B cell (primary cell): ENCODE results near the gene ATAD2B. TPM values are rescaled to one million over a fixed set of nuclear protein-coding genes. Genes with fewer than 3 reads are reported as not detected.

Experiments
- ATAC-seq: fragments of 200-7000 bp; cut with Tn5 transposase; one replicate; pipeline ENCODE4 v1.10.0; 2021; ENCODE audit warnings: low read depth, mild to moderate bottlenecking, moderate number of reproducible peaks, moderate library complexity
- CTCF ChIA-PET: fragments of 350-600 bp; sonication (Branson Sonifier 250); formaldehyde crosslinking; loops from one replicate; lab custom pipeline; 2021; ENCODE audit warnings: antibody characterized with exemption, inconsistent platforms; lab: Charles Lee
- POLR2A ChIA-PET: fragments of 350-600 bp; sonication (Branson Sonifier 250); formaldehyde crosslinking; loops from one replicate; lab custom pipeline; 2021; ENCODE audit warnings: antibody characterized with exemption; lab: Charles Lee
- DNase-seq: peaks from one replicate; pipeline ENCODE4 v3.0.0; 2013
- H2AFZ ChIP-seq: 2 replicates; pipeline ENCODE4 v1.6.1; 2012; ENCODE audit warnings: mild to moderate bottlenecking, low read depth, low read length; ENCODE audit not compliant: insufficient read depth, poor library complexity, severe bottlenecking
- H3K27ac ChIP-seq, 2 donors: 1 replicate in 1 of 2; 2 replicates in 1 of 2; pipeline ENCODE4 v1.5.1; 2012 to 2013; ENCODE audit warnings: low read length in 2 of 2, mild to moderate bottlenecking in 2 of 2, moderate library complexity in 1 of 2
- H3K27me3 ChIP-seq, 4 experiments: fragments of 200-600 bp in 1 of 4; sonication (generic) in 1 of 4; replicated peaks in 1 of 4; 1 replicate in 2 of 4; 2 replicates in 2 of 4; pipeline versions ENCODE4 v1.6.1 to v1.7.0; 2013 to 2016; ENCODE audit warnings: low read length in 3 of 4, mild to moderate bottlenecking in 2 of 4, mixed read lengths in 1 of 4, moderate library complexity in 1 of 4; ENCODE audit not compliant: insufficient read depth in 4 of 4, control insufficient read depth in 3 of 4; ENCODE audit errors: control extremely low read depth in 1 of 4
- H3K36me3 ChIP-seq, 2 experiments: replicated peaks in 1 of 2; 1 replicate in 1 of 2; 2 replicates in 1 of 2; pipeline versions ENCODE4 v1.6.1 to v1.7.1; 2013; ENCODE audit warnings: low read length in 1 of 2; ENCODE audit not compliant: insufficient read depth in 2 of 2, control insufficient read depth in 1 of 2; ENCODE audit errors: control extremely low read depth in 1 of 2, extremely low read depth in 1 of 2
- H3K4me1 ChIP-seq, 2 donors: fragments of 200-600 bp in 1 of 2; sonication (generic) in 1 of 2; 1 replicate in 1 of 2; 2 replicates in 1 of 2; pipeline versions ENCODE4 v1.5.1 to v1.6.1; 2013 to 2017; ENCODE audit warnings: low read length in 2 of 2; ENCODE audit not compliant: control insufficient read depth in 2 of 2, insufficient read depth in 2 of 2
- H3K4me2 ChIP-seq: replicated peaks from 2 replicates; pipeline ENCODE3; 2012; ENCODE audit warnings: mild to moderate bottlenecking, low read depth, low read length; ENCODE audit not compliant: poor library complexity, severe bottlenecking
- H3K4me3 ChIP-seq, 5 experiments: fragments of 200-600 bp in 1 of 5; sonication (generic) in 1 of 5; 1 replicate in 3 of 5; 2 replicates in 2 of 5; pipeline versions ENCODE4 v1.5.1 to v1.7.0; 2011 to 2016; ENCODE audit warnings: low read length in 4 of 5, mild to moderate bottlenecking in 4 of 5, low read depth in 2 of 5, control low read depth in 1 of 5, moderate library complexity in 1 of 5; ENCODE audit not compliant: insufficient read depth in 1 of 5; ENCODE audit errors: control extremely low read depth in 1 of 5, extremely low read depth in 1 of 5
- H3K79me2 ChIP-seq: fragments of 200-600 bp; sonication (generic); one replicate; pipeline ENCODE4 v1.6.0; 2016; ENCODE audit warnings: low read length; ENCODE audit not compliant: control insufficient read depth, insufficient read depth
- H3K9ac ChIP-seq: fragments of 200-600 bp; sonication (generic); 2 replicates; pipeline ENCODE4 v1.6.1; 2017; ENCODE audit warnings: mild to moderate bottlenecking, low read length, moderate library complexity
- H3K9me3 ChIP-seq, 3 donors: one replicate each; pipeline versions ENCODE4 v1.6.1 to v1.7.1; 2013; ENCODE audit warnings: low read length in 2 of 3; ENCODE audit not compliant: control insufficient read depth in 2 of 3, insufficient read depth in 1 of 3; ENCODE audit errors: control extremely low read depth in 1 of 3
- H4K20me1 ChIP-seq: 2 replicates; pipeline ENCODE4 v1.6.0; 2012; ENCODE audit warnings: mild to moderate bottlenecking, low read length; ENCODE audit not compliant: insufficient read depth, control insufficient read depth, poor library complexity, severe bottlenecking
- H3K27ac Mint-ChIP-seq: one replicate; pipeline ENCODE4 v1.8.0; 2021; ENCODE audit warnings: mixed read lengths
- H3K27me3 Mint-ChIP-seq: one replicate; pipeline ENCODE4 v1.8.0; 2021; ENCODE audit warnings: mixed read lengths
- H3K4me1 Mint-ChIP-seq: one replicate; pipeline ENCODE4 v1.8.0; 2021; ENCODE audit warnings: mixed read lengths
- H3K4me3 Mint-ChIP-seq: one replicate; pipeline ENCODE4 v1.8.0; 2021; ENCODE audit warnings: mixed read lengths
- H3K9me3 Mint-ChIP-seq: one replicate; pipeline ENCODE4 v1.8.0; 2022; ENCODE audit warnings: mixed read lengths; ENCODE audit not compliant: insufficient read depth
- CTCF ChIP-seq: fragments of 200-600 bp; IDR thresholded peaks from one replicate; pipeline ENCODE4 v1.8.0; 2022; ENCODE audit warnings: antibody characterized with exemption, mild to moderate bottlenecking
- EZH2 ChIP-seq: IDR thresholded peaks from 2 replicates; pipeline ENCODE4 v1.6.1; 2012; ENCODE audit warnings: borderline replicate concordance, low read depth, mild to moderate bottlenecking, moderate library complexity, low read length; ENCODE audit not compliant: insufficient read depth, poor library complexity, severe bottlenecking
- WGBS: methylation state at CpG from one replicate; pipeline ENCODE4 v1.1.5; 2013; ENCODE audit warnings: missing lambda C conversion rate; ENCODE audit not compliant: insufficient coverage; 5-methylcytosine and 5-hydroxymethylcytosine counted together
- intact Hi-C: fragments of 100-400 bp; cut with micrococcal nuclease; formaldehyde crosslinking; loops from one replicate; pipeline ENCODE4 v1.10.0; 2022
- polyA plus RNA-seq: library from polyadenylated mRNA; depleted of rRNA; stranded (reverse); fragments of >200 nt; gene quantifications from 2 replicates; pipeline ENCODE4 v1.2.3, GENCODE V29; 2012
- total RNA-seq, 2 donors: library from RNA; stranded (reverse); fragments of 120-200 nt in 1 of 2; gene quantifications; 1 replicate in 1 of 2; 2 replicates in 1 of 2; pipeline versions ENCODE4 v1.2.3 to v1.2.4, GENCODE V29; 2013 to 2022

The ATAD2B gene
- total and polyA plus RNA-seq, 2 donors (not counting 1 experiment from before 2014, with no cell fraction given), result 5.1 to 90.8 TPM

GRCh38 chr2:23718931-23719700 is 207.8 kb downstream of the ATAD2B start:
- Mint-ChIP-seq H3K4me3 (no peak overlapping the region), H3K27me3 (no peaks in the 10 kb centered on the region), H3K9me3 (peaks cover 9% of the 10 kb centered on the region), H3K27ac (no peak overlapping the region), H3K4me1 (peaks cover 9% of the 10 kb centered on the region)
- no peak for TF ChIP-seq EZH2
- TF ChIP-seq CTCF, result no peak
- Histone ChIP-seq H3K4me3 (no peak overlapping the region), H3K9ac (no peak overlapping the region), H2AFZ (no peak overlapping the region), H3K4me2 (no peak overlapping the region), H3K79me2 (peaks cover 7% of the 10 kb centered on the region), H3K4me1 (no peaks in the 10 kb centered on the region), H3K27ac (no peak overlapping the region), H4K20me1 (no peaks in the 10 kb centered on the region), H3K9me3 (peaks cover 4 to 18% (median 17%) of the 10 kb centered on the region in 3 donors), H3K36me3 (peaks cover 8 to 31% of the 10 kb centered on the region in 2 experiments), H3K27me3 (no peaks in the 10 kb centered on the region)
- intact Hi-C loops, result no loop called here
- ATAC-seq (no peak), DNase-seq (no peak)
- POLR2A ChIA-PET, result no interaction called here
- 96% methylated on average over 2 of the region's 4 CpGs for WGBS
- CTCF ChIA-PET, result interaction anchor here (1.1 kb wide), 1 partner anchor 29 kb away, joined by 3 read pairs; no protein-coding TSS in a partner anchor

- Histone ChIP-seq H3K9ac (no peak overlapping the region), H3K4me2 (no peak overlapping the region), H3K79me2 (no peaks in the 10 kb centered on the region), H3K9me3 (no peaks in the 10 kb centered on the region), H3K4me1 (no peaks in the 10 kb centered on the region), H3K36me3 (peaks cover 3 to 10% of the 10 kb centered on the region in 2 experiments), H3K27ac (no peak overlapping the region), H3K27me3 (no peaks in the 10 kb centered on the region), H2AFZ (no peak overlapping the region), H3K4me3 (no peak overlapping the region), H4K20me1 (no peaks in the 10 kb centered on the region)
- intact Hi-C loops, result no loop called here
- no peak for ATAC-seq
- no peak for DNase-seq
- H3K4me3 Mint-ChIP-seq, result no peak overlapping the region
- WGBS, result 100% methylated on average over 5 of the region's 5 CpGs
- peaks cover 7% of the 10 kb centered on the region for H3K4me1 Mint-ChIP-seq
- ChIA-PET POLR2A (no interaction called here), CTCF (no interaction called here)
- H3K9me3 Mint-ChIP-seq, result no peaks in the 10 kb centered on the region
- no peaks in the 10 kb centered on the region for H3K27me3 Mint-ChIP-seq
- no peak overlapping the region for H3K27ac Mint-ChIP-seq
- TF ChIP-seq CTCF, result no peak
- no peak for TF ChIP-seq EZH2
These were observed 213.6 kb downstream of the ATAD2B start for GRCh38 chr2:23713351-23713750.
